Fibroblast of lung (primary cell): ENCODE results near the gene SLC30A2. TPM values are rescaled to one million over a fixed set of nuclear protein-coding genes. Genes with fewer than 3 reads are reported as not detected.

Source experiments
- DNase-seq, 2 donors: peaks; one replicate each; pipeline versions ENCODE4 v3.0.0 to v3.0.0-alpha.2; 2010; ENCODE audit warnings: low read depth in 2 of 2
- H2AFZ ChIP-seq: 2 replicates; pipeline ENCODE4 v1.5.1; 2012; ENCODE audit warnings: low read length, control low read depth, inconsistent platforms
- H3K27ac ChIP-seq: 2 replicates; pipeline ENCODE4 v1.5.1; 2011; ENCODE audit warnings: low read length, control low read depth; ENCODE audit not compliant: insufficient read depth
- H3K27me3 ChIP-seq: 2 replicates; pipeline ENCODE4 v1.5.1; 2011; ENCODE audit warnings: mild to moderate bottlenecking, low read length; ENCODE audit not compliant: control insufficient read depth, insufficient read depth
- H3K36me3 ChIP-seq: 2 replicates; pipeline ENCODE4 v1.5.1; 2011; ENCODE audit warnings: low read length; ENCODE audit not compliant: control insufficient read depth, insufficient read depth
- H3K4me1 ChIP-seq: 2 replicates; pipeline ENCODE4 v1.5.1; 2011; ENCODE audit warnings: low read length; ENCODE audit not compliant: control insufficient read depth, insufficient read depth; ENCODE audit errors: extremely low read depth
- H3K4me2 ChIP-seq: 2 replicates; pipeline ENCODE4 v1.5.1; 2011; ENCODE audit warnings: low read length, control low read depth; ENCODE audit not compliant: insufficient read depth; ENCODE audit errors: extremely low read depth
- H3K4me3 ChIP-seq, 4 experiments: fragments of 200-600 bp in 1 of 4; sonication (generic) in 1 of 4; replicated peaks in 1 of 4; 2 replicates each; pipeline ENCODE4 v1.5.1; 2011 to 2016; ENCODE audit warnings: low read length in 4 of 4, low read depth in 3 of 4, mild to moderate bottlenecking in 3 of 4, control low read depth in 2 of 4, inconsistent platforms in 1 of 4, mixed read lengths in 1 of 4; ENCODE audit not compliant: insufficient read depth in 1 of 4; ENCODE audit errors: control extremely low read depth in 1 of 4
- H3K79me2 ChIP-seq: 2 replicates; pipeline ENCODE4 v1.5.1; 2012; ENCODE audit warnings: mild to moderate bottlenecking, low read length, inconsistent platforms; ENCODE audit not compliant: control insufficient read depth, insufficient read depth
- H3K9ac ChIP-seq: 2 replicates; pipeline ENCODE4 v1.5.1; 2011; ENCODE audit warnings: mild to moderate bottlenecking, low read length, control low read depth; ENCODE audit not compliant: insufficient read depth
- H3K9me3 ChIP-seq: 2 replicates; pipeline ENCODE4 v1.5.1; 2012; ENCODE audit warnings: low read depth, low read length; ENCODE audit not compliant: control insufficient read depth, insufficient read depth
- H4K20me1 ChIP-seq: 2 replicates; pipeline ENCODE4 v1.5.1; 2011; ENCODE audit warnings: low read length; ENCODE audit not compliant: control insufficient read depth, insufficient read depth; ENCODE audit errors: extremely low read depth
- CTCF ChIP-seq, 2 donors: IDR thresholded peaks in 1 of 2; conservative IDR thresholded peaks in 1 of 2; 1 replicate in 1 of 2; 2 replicates in 1 of 2; pipeline ENCODE4 v1.5.1; 2011 to 2012; ENCODE audit warnings: low read length in 2 of 2, control low read depth in 1 of 2, inconsistent platforms in 1 of 2, low read depth in 1 of 2, mild to moderate bottlenecking in 1 of 2
- EZH2 ChIP-seq: IDR thresholded peaks from 2 replicates; pipeline ENCODE4 v1.5.1; 2012; ENCODE audit warnings: low read length, control low read depth, mild to moderate bottlenecking; ENCODE audit errors: missing control alignments
- polyA plus RNA-seq, 2 donors: library from polyadenylated mRNA; depleted of rRNA in 1 of 2; stranded (reverse) in 1 of 2; unstranded in 1 of 2; fragments of >200 nt; gene quantifications; 2 replicates each; pipeline ENCODE4 v1.2.1, GENCODE V29; 2011 to 2012; ENCODE audit warnings: missing spikeins in 1 of 2
- total RNA-seq: library from RNA; depleted of rRNA; stranded (reverse); fragments of >200 nt; gene quantifications from 2 replicates; pipeline ENCODE4 v1.2.1, GENCODE V29; 2014

The SLC30A2 gene
- total and polyA plus RNA-seq, 2 donors (not counting 1 experiment from before 2014, with no cell fraction given), result not detected

- Histone ChIP-seq H3K27ac (no peak overlapping the region), H3K79me2 (no peaks in the 10 kb centered on the region), H3K9ac (no peak overlapping the region), H3K27me3 (no peaks in the 10 kb centered on the region), H3K4me1 (peaks cover 12% of the 10 kb centered on the region), H3K4me2 (no peak overlapping the region), H3K9me3 (no peaks in the 10 kb centered on the region), H2AFZ (no peak overlapping the region), H4K20me1 (no peaks in the 10 kb centered on the region), H3K4me3 (no peak overlapping the region), H3K36me3 (no peaks in the 10 kb centered on the region)
- TF ChIP-seq EZH2 (no peak), CTCF (conservative IDR thresholded peaks at IDR 0.05 in 1 of 2, IDR thresholded peaks at IDR 0.05 in 1 of 2; ENCODE audit: low read depth in 1 of 2, low read length in 2 of 2) (no peak)
- peak in 1 of 2 donors; percentile 60 for DNase-seq
Observed at GRCh38 chr1:26016953-26017545, 28.9 kb downstream of the SLC30A2 start.

- peak in 1 of 2 donors; percentile 69 for DNase-seq
Observed at GRCh38 chr1:26016258-26016952, 29.5 kb downstream of the SLC30A2 start.

More at GRCh38 chr1:26016258-26016952, 29.5 kb downstream of the SLC30A2 start:
- Histone ChIP-seq H3K27me3 (no peaks in the 10 kb centered on the region), H3K9ac (no peak overlapping the region), H3K27ac (no peak overlapping the region), H3K4me2 (no peak overlapping the region), H3K79me2 (no peaks in the 10 kb centered on the region), H3K36me3 (no peaks in the 10 kb centered on the region), H3K4me1 (peaks cover 12% of the 10 kb centered on the region), H2AFZ (no peak overlapping the region), H3K9me3 (no peaks in the 10 kb centered on the region), H4K20me1 (no peaks in the 10 kb centered on the region), H3K4me3 (no peak overlapping the region)
- TF ChIP-seq CTCF (conservative IDR thresholded peaks at IDR 0.05 in 1 of 2, IDR thresholded peaks at IDR 0.05 in 1 of 2; ENCODE audit: low read depth in 1 of 2, low read length in 2 of 2) (no peak), EZH2 (no peak)
